Upper lobe of right lung (tissue), 1 donor: ENCODE results near the gene CDC45. TPM values are rescaled to one million over a fixed set of nuclear protein-coding genes. Genes with fewer than 3 reads are reported as not detected.
A peak's percentile ranks its signal among the peaks of the same experiment; 100 is the strongest.

Experiments
- ATAC-seq: fragments of 200-7000 bp; cut with Tn5 transposase; one replicate; pipeline ENCODE4 v1.9.1; 2020; ENCODE audit warnings: mild to moderate bottlenecking, moderate library complexity
- DNase-seq: peaks from one replicate; pipeline ENCODE4 v3.0.0-alpha.2; 2020
- H3K27ac ChIP-seq: fragments of 200-600 bp; one replicate; pipeline ENCODE4 v1.8.0; 2022
- H3K27me3 ChIP-seq: fragments of 200-600 bp; one replicate; pipeline ENCODE4 v1.8.0; 2022; ENCODE audit warnings: mild to moderate bottlenecking
- H3K36me3 ChIP-seq: fragments of 200-600 bp; one replicate; pipeline ENCODE4 v1.8.0; 2022
- H3K4me1 ChIP-seq: fragments of 200-600 bp; one replicate; pipeline ENCODE4 v1.8.0; 2022
- H3K4me3 ChIP-seq: fragments of 200-600 bp; one replicate; pipeline ENCODE4 v1.8.0; 2022; ENCODE audit warnings: mild to moderate bottlenecking
- H3K9me3 ChIP-seq: fragments of 200-600 bp; one replicate; pipeline ENCODE4 v1.8.0; 2022
- intact Hi-C: fragments of 100-400 bp; cut with DNase I; formaldehyde crosslinking; loops from one replicate; pipeline ENCODE4 v1.11.0; 2022
- total RNA-seq: library from RNA; stranded (reverse); fragmentation: NEBNext Ultra II Directional; extraction: Animal tissue kit (Norgen Biotek cat#: 25700); gene quantifications from one replicate; pipeline ENCODE4 v1.2.1, GENCODE V29; 2021
- TF ChIP-seq, protein P1 (sequence below): fragments of 200-600 bp; IDR thresholded peaks from one replicate; pipeline ENCODE4 v1.8.0; 2022; ENCODE audit warnings: antibody characterized with exemption
- donor health status: DM: no; HTN: yes; CAD: no; lungs with severe emphysema.

CDC45 gene
- total RNA-seq, 1 donor from 2014 or later: 0.58 TPM

GRCh38 chr22:19549428-19549827, 69.7 kb downstream of the CDC45 start:
- Histone ChIP-seq H3K27me3 (no peaks in the 10 kb centered on the region), H3K9me3 (peaks cover 5% of the 10 kb centered on the region), H3K27ac (no peak overlapping the region), H3K36me3 (no peaks in the 10 kb centered on the region), H3K4me3 (no peak overlapping the region), H3K4me1 (no peaks in the 10 kb centered on the region)
- no peak for ATAC-seq
- no peak for DNase-seq
- intact Hi-C loops: no loop called here
- TF ChIP-seq, protein P1, sequence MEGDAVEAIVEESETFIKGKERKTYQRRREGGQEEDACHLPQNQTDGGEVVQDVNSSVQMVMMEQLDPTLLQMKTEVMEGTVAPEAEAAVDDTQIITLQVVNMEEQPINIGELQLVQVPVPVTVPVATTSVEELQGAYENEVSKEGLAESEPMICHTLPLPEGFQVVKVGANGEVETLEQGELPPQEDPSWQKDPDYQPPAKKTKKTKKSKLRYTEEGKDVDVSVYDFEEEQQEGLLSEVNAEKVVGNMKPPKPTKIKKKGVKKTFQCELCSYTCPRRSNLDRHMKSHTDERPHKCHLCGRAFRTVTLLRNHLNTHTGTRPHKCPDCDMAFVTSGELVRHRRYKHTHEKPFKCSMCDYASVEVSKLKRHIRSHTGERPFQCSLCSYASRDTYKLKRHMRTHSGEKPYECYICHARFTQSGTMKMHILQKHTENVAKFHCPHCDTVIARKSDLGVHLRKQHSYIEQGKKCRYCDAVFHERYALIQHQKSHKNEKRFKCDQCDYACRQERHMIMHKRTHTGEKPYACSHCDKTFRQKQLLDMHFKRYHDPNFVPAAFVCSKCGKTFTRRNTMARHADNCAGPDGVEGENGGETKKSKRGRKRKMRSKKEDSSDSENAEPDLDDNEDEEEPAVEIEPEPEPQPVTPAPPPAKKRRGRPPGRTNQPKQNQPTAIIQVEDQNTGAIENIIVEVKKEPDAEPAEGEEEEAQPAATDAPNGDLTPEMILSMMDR: no peak

DNA sequence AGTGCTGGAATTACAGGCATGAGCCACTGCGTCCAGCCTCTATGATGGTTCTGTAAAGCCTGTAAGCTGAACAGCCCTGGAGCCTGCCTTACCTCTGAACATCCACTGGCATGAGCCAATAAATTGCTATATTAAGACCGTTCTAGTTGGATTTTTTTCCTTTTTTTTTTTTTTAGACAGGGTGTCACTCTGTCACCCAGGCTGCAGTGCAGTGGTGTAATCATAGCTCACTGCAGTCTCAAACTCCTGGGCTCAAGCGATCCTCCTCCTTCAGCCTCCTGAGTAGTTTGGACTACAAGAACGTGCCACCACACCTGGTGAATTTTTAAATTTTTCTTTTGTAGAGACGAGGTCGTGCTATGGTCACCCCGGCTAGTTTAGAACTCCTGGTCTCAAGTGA, 70.7 kb downstream of the CDC45 start:
- intact Hi-C loops: no loop called here
- H3K4me1 ChIP-seq: no peaks in the 10 kb centered on the region
- H3K36me3 ChIP-seq: no peaks in the 10 kb centered on the region
- ATAC-seq (no peak), DNase-seq (no peak)
- H3K27ac ChIP-seq: no peak overlapping the region
- peaks cover 5% of the 10 kb centered on the region for H3K9me3 ChIP-seq
- no peaks in the 10 kb centered on the region for H3K27me3 ChIP-seq
- TF ChIP-seq, protein P1: no peak
- no peak overlapping the region for H3K4me3 ChIP-seq

DNA sequence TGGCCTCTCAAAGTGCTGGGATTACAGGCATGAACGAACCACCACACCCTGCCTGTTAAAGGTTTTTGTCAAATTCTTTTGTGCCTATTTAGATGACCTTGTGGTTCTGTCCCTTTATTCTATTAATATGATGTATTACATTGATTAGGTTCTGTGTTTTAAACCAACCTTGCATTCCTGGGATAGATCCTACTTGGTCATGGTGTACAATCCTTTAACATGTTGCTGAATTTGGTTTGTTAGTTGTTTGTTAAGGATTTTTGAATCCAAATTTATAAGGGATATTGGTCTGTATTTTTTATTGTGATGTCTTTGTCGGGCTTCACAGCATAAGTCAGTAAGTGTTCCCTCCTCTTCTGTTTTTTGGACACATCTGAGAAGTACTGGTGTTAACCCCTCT, 73.5 kb downstream of the CDC45 start:
- TF ChIP-seq, protein P1: no peak
- Histone ChIP-seq H3K27ac (no peak overlapping the region), H3K4me1 (no peaks in the 10 kb centered on the region), H3K9me3 (peaks cover 5% of the 10 kb centered on the region), H3K36me3 (no peaks in the 10 kb centered on the region), H3K27me3 (no peaks in the 10 kb centered on the region), H3K4me3 (no peak overlapping the region)
- ATAC-seq: no peak
- intact Hi-C loops: no loop called here
- no peak for DNase-seq

DNA sequence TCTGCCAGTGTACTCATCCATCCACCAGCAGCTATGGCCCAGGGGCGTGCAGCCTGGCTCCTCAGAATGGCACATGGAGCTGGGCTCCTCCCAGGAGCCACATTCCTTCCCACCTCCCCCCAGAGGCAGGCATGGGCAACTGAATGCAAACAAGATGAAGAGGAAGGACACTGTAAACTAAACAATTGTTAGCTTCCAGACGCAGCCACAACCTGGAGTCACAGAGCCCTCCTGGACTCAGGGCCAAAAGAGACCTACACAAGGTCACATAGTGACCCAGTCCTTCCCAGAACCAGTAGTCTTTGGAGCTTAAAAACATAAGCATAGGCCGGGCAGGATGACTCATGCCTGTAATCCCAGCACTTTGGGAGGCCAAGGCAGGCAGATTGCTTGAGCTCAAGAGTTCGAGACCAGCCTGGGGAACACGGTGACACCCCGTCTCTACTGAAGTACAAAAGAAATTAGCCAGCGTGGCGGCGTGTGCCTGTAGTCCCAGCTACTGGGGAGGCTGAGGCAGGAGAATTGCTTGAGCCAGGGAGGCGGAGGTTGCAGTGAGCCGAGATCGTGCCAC, 75.2 kb downstream of the CDC45 start:
- H3K27me3 ChIP-seq: no peaks in the 10 kb centered on the region
- ATAC-seq (peak; percentile 78), DNase-seq (no peak)
- no peaks in the 10 kb centered on the region for H3K36me3 ChIP-seq
- no peaks in the 10 kb centered on the region for H3K4me1 ChIP-seq
- peaks cover 5% of the 10 kb centered on the region for H3K9me3 ChIP-seq
- TF ChIP-seq, protein P1: peak; percentile 20
- no peak overlapping the region for H3K4me3 ChIP-seq
- peak overlapping the region; percentile 42 for H3K27ac ChIP-seq
- intact Hi-C loops: no loop called here

- H3K36me3 ChIP-seq: no peaks in the 10 kb centered on the region
- ATAC-seq (no peak), DNase-seq (no peak)
- no peaks in the 10 kb centered on the region for H3K27me3 ChIP-seq
- intact Hi-C loops: no loop called here
- TF ChIP-seq, protein P1: no peak
- peak overlapping the region; percentile 42 for H3K27ac ChIP-seq
- H3K9me3 ChIP-seq: peaks cover 5% of the 10 kb centered on the region
- H3K4me3 ChIP-seq: no peak overlapping the region
- no peaks in the 10 kb centered on the region for H3K4me1 ChIP-seq
Measured at GRCh38 chr22:19555651-19556050, 75.9 kb downstream of the CDC45 start.

DNA sequence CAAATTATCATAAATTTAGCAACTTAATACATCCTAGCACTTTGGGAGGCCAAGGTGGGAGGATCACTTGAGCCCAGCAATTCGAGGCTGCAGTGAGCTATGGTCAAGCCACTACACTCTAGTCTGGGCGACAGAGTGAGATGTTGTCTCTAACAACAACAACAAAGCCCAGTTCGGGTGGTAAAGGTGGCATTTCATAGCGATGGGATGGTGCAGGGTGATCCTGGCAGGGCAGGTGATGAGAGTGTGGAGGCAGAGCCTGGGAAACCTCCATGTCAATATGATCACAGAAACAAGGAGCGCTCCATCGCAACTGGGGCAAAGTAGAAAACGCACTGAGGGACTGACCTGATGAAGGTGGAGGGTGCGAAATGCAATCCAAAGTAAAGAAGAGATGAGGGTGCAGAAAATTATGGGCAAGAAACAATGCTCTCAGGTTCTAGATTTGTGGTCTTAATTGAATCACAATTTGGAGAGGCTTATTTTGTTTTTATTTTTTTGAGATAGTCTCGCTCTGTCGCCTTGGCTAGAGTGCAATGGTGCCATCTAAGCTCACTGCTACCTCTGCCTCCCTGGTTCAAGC, 77.3 kb downstream of the CDC45 start:
- H3K27me3 ChIP-seq: no peaks in the 10 kb centered on the region
- H3K27ac ChIP-seq: no peak overlapping the region
- H3K36me3 ChIP-seq: no peaks in the 10 kb centered on the region
- TF ChIP-seq, protein P1: no peak
- no peaks in the 10 kb centered on the region for H3K4me1 ChIP-seq
- peaks cover 5% of the 10 kb centered on the region for H3K9me3 ChIP-seq
- H3K4me3 ChIP-seq: no peak overlapping the region
- intact Hi-C loops: no loop called here
- ATAC-seq (no peak), DNase-seq (no peak)
